Measurements from ENCODE around the gene UNK. TPM values are rescaled to one million over a fixed set of nuclear protein-coding genes. Genes with fewer than 3 reads are reported as not detected.
A peak's percentile ranks its signal among the peaks of the same experiment; 100 is the strongest.

UNK gene
- total and polyA plus RNA-seq, 4 donors: 15.5 to 72.4 (median 25.7) TPM

DNA sequence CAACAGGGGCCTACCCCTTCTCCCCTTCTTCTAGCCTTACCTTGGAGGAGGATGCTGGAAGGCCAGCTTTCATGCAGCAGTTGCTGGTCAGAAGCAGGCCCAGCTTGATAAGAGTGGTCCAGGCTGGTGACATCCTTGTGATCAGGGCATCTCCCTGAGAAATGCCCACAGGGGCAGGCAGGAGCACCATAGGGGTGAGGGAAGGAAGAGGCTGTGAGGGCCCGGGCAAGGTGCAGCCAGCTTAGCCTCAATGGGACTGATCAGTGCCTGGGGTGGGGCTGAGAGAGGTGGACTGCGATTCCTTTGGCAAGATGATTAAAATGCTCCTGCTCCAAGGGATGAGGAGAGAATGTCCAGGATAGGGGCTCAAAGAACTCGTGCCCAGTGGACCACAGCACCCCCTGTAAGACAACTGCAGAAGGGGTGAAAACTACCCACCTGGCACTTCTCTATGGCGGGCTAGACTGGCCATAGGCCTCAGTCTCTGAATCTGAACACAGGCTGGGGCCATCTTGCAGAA, 10.1 kb upstream of the UNK start:
- peak overlapping the region in 1 of 2 donors; percentile 15 for H3K27ac ChIP-seq (ENCODE audit: low read depth in 1 of 2, low read length in 1 of 2)
- H3K9ac ChIP-seq (ENCODE audit: insufficient read depth in 1 of 2, low read length in 2 of 2): no peak overlapping the region
- WGBS, 2 donors: 84 to 89% methylated on average over 4 of the region's 4 CpGs
- H3K9me3 ChIP-seq (ENCODE audit: control insufficient read depth in 4 of 4, insufficient read depth in 3 of 4, low read length in 3 of 4): no peaks in the 10 kb centered on the region
- no peak overlapping the region for H3K4me3 ChIP-seq
- DNase-seq: peak in 1 of 3 donors; percentile 76
- H3K27me3 ChIP-seq (ENCODE audit: control insufficient read depth in 3 of 3, insufficient read depth in 3 of 3, low read length in 2 of 3): no peaks in the 10 kb centered on the region
- no peak for ATAC-seq (ENCODE audit: insufficient read depth, low FRiP score)
- peaks cover 5 to 47% (median 26%) of the 10 kb centered on the region in 4 donors for H3K36me3 ChIP-seq (ENCODE audit: control insufficient read depth in 4 of 4, insufficient read depth in 4 of 4, low read length in 4 of 4)
- H3K4me1 ChIP-seq (ENCODE audit: control insufficient read depth in 5 of 5, insufficient read depth in 5 of 5, low read length in 5 of 5): peaks cover 0 to 17% (median 4%) of the 10 kb centered on the region in 5 donors
- TF ChIP-seq, protein P1, sequence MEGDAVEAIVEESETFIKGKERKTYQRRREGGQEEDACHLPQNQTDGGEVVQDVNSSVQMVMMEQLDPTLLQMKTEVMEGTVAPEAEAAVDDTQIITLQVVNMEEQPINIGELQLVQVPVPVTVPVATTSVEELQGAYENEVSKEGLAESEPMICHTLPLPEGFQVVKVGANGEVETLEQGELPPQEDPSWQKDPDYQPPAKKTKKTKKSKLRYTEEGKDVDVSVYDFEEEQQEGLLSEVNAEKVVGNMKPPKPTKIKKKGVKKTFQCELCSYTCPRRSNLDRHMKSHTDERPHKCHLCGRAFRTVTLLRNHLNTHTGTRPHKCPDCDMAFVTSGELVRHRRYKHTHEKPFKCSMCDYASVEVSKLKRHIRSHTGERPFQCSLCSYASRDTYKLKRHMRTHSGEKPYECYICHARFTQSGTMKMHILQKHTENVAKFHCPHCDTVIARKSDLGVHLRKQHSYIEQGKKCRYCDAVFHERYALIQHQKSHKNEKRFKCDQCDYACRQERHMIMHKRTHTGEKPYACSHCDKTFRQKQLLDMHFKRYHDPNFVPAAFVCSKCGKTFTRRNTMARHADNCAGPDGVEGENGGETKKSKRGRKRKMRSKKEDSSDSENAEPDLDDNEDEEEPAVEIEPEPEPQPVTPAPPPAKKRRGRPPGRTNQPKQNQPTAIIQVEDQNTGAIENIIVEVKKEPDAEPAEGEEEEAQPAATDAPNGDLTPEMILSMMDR (IDR thresholded peaks at IDR 0.05; ENCODE audit: control extremely low read depth, extremely low read depth): no peak

DNA sequence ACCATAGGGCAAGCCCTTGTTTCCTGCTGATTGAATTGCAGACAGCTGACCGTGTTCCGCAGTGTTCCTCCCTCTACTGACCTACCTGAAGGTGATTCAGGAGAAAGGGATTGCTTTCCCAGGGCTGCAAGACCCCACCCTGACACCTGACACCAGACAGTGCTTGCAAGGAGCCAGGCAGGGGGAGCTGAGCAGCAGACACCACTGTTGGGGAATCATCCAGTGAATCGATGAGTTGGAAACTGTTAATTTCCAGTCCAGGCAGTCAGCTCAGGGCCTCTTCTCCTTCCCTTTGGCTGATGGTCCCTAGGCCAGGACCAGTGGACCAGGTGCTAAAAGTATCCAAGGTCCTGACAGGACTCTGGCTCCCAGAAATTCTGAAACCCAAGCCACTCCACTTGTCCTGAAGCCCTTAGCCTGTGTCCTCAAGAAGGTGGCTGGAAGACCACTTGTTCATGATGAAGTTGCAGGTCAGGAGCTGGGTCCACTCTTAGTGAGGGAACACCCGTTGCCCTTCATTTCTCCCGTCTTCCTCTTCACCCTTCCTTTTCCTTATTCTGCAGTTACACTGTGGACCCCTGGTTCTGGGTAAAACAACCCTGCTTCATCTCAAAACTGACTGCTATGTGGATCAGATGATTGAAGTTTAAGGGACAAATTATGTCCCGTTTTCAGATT, 9.5 kb upstream of the UNK start:
- Histone ChIP-seq H3K9ac (ENCODE audit: insufficient read depth in 1 of 2, low read length in 2 of 2) (peak overlapping the region in 1 of 2 donors; percentile 49), H3K4me1 (ENCODE audit: control insufficient read depth in 5 of 5, insufficient read depth in 5 of 5, low read length in 5 of 5) (peaks cover 0 to 17% (median 4%) of the 10 kb centered on the region in 5 donors), H3K4me3 (no peak overlapping the region), H3K36me3 (ENCODE audit: control insufficient read depth in 4 of 4, insufficient read depth in 4 of 4, low read length in 4 of 4) (peaks cover 5 to 47% (median 26%) of the 10 kb centered on the region in 4 donors), H3K27ac (ENCODE audit: low read depth in 1 of 2, low read length in 1 of 2) (peak overlapping the region in 1 of 2 donors; percentile 15), H3K9me3 (ENCODE audit: control insufficient read depth in 4 of 4, insufficient read depth in 3 of 4, low read length in 3 of 4) (no peaks in the 10 kb centered on the region), H3K27me3 (ENCODE audit: control insufficient read depth in 3 of 3, insufficient read depth in 3 of 3, low read length in 2 of 3) (no peaks in the 10 kb centered on the region)
- TF ChIP-seq, protein P1 (IDR thresholded peaks at IDR 0.05; ENCODE audit: control extremely low read depth, extremely low read depth): no peak
- WGBS, 2 donors: 67 to 75% methylated on average over 6 of the region's 6 CpGs
- DNase-seq (peak; percentile 55 to 79 (median 79)), ATAC-seq (ENCODE audit: insufficient read depth, low FRiP score) (no peak)

DNA sequence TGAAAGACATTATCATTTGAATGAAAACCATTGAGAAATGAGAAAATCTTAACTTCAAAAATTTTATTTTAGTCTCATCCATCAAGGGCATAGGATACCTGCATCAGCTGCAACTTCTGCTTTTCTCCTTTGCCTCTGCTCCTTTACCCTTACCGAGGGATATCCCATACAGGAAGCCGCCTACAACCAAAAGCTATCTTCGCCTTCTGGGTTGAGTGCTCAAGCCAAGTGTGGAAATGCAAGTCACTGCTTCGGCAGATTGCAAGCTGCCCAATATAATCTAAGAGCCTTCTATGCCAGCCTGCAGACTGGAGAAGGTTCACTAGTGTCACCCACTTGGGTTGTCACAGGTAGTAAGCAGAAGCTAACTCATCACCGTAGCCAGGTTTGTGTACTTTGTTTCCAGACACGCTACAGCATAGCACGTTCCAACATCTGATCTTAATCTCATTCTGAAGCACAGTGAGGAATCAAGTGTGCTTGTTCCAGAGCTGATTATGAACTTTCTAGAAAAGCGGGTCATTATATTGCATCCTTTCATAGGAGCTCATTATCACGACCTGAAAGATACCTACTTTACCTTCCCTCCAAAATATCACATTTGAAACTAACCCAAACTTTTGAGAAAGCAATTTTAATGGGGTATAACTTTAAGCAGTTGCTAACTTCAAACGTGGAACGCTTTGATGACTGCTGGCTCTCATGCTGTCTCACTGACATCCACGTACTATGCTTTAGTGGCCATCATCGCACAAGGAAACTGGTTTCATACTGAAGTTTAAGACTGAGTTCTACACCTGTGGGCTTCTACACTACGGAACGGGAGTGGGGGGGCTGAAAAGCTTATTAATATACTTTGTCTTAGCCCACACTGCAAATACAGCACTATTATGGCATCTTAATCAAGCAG, 8.0 kb upstream of the UNK start:
- H3K27me3 ChIP-seq (ENCODE audit: control insufficient read depth in 3 of 3, insufficient read depth in 3 of 3, low read length in 2 of 3): no peaks in the 10 kb centered on the region
- H3K4me1 ChIP-seq (ENCODE audit: control insufficient read depth in 5 of 5, insufficient read depth in 5 of 5, low read length in 5 of 5): peaks cover 0 to 17% (median 2%) of the 10 kb centered on the region in 5 donors
- DNase-seq (peak in 2 of 3 donors; percentile 51 to 72), ATAC-seq (ENCODE audit: insufficient read depth, low FRiP score) (no peak)
- H3K27ac ChIP-seq (ENCODE audit: low read depth in 1 of 2, low read length in 1 of 2): peak overlapping the region; percentile 38 to 41
- H3K36me3 ChIP-seq (ENCODE audit: control insufficient read depth in 4 of 4, insufficient read depth in 4 of 4, low read length in 4 of 4): peaks cover 5 to 47% (median 26%) of the 10 kb centered on the region in 4 donors
- TF ChIP-seq, protein P1 (IDR thresholded peaks at IDR 0.05; ENCODE audit: control extremely low read depth, extremely low read depth): no peak
- no peaks in the 10 kb centered on the region for H3K9me3 ChIP-seq (ENCODE audit: control insufficient read depth in 4 of 4, insufficient read depth in 3 of 4, low read length in 3 of 4)
- 24 to 30% methylated on average over 15 of the region's 15 CpGs for WGBS, 2 donors
- H3K4me3 ChIP-seq: peak overlapping the region; percentile 19
- H3K9ac ChIP-seq (ENCODE audit: insufficient read depth in 1 of 2, low read length in 2 of 2): peak overlapping the region; percentile 20 to 97
